Body of pancreas (tissue), 4 donors: ENCODE results near the gene CEP164.

Experiments
- CTCF ChIP-seq, 7 experiments: fragments of 450-650 bp in 4 of 7; fragments of 200-600 bp in 3 of 7; sonication (generic) in 3 of 7; IDR thresholded peaks; one replicate each; pipeline ENCODE4 v1.5.1; 2016 to 2019; ENCODE audit warnings: antibody characterized with exemption in 7 of 7
- POLR2A ChIP-seq, 3 donors: fragments of 450-650 bp; IDR thresholded peaks; one replicate each; pipeline ENCODE4 v1.6.1; 2016; ENCODE audit warnings: antibody characterized with exemption in 3 of 3, mild to moderate bottlenecking in 2 of 3

- TF ChIP-seq CTCF (IDR thresholded peaks at IDR 0.05) (no peak), POLR2A (IDR thresholded peaks at IDR 0.05) (no peak)
These were observed 5.2 kb downstream of the CEP164 start for GRCh38 chr11:117332843-117333242.
